ENCODE measurements around the gene FOXD2.

DNA sequence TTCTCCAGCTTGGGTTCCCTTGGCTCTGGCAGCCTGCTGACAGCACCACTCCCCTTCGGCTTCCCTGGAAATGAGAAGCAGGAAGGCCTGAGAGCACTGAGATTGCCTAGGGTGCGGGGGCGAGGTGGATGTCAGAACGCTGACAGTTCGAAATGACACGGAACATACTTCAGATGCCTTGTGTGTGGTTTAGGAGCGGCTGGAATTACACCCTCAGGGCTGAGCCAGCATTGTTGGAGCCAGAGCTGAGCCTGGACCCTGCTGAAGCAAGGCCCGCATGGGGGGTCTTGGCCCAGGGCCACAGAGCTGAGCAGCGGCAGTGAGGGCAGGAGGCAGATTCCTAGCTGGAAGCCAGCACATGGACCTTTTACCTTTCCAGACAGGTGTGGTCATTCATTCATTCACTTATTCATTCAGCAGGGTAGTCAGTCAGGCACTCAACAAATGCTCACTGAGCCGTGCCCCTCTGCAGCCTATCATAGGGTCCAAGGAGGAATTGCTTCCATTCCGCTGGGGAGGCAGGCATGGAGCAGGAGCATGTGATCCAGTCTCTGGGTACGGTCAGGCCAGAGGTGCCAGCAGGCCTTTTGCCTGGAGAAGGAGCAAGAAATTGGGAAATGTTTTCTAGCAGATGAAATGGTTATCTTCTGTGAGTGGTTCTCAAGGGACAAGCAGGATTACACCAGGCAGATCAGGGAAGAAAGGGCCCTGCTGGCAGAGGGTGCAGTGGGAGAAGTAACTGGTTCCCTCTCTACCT lies 28.4 kb upstream of the FOXD2 start:
- TF ChIP-seq CTCF (IDR thresholded peaks at IDR 0.05) (no peak), EP300 (IDR thresholded peaks at IDR 0.05) (no peak), POLR2A (IDR thresholded peaks at IDR 0.05; ENCODE audit: low read depth) (no peak), POLR2AphosphoS5 (IDR thresholded peaks at IDR 0.05) (no peak)

Data from esophagus muscularis mucosa (tissue), 4 donors.